NCI-H128 (cell line): Measurements from ENCODE around the gene TXLNB.
"Not testable (repeated sequence)": the region's sequence is repeated elsewhere in the genome, so short reads cannot be mapped to it uniquely, and the experiment has no call there.

Experiments
- DNase-seq: peaks from one replicate; lab custom pipeline; 2025; ENCODE audit not compliant: unreplicated experiment; lab: John Stamatoyannopoulos, UW

Gene TXLNB

DNA sequence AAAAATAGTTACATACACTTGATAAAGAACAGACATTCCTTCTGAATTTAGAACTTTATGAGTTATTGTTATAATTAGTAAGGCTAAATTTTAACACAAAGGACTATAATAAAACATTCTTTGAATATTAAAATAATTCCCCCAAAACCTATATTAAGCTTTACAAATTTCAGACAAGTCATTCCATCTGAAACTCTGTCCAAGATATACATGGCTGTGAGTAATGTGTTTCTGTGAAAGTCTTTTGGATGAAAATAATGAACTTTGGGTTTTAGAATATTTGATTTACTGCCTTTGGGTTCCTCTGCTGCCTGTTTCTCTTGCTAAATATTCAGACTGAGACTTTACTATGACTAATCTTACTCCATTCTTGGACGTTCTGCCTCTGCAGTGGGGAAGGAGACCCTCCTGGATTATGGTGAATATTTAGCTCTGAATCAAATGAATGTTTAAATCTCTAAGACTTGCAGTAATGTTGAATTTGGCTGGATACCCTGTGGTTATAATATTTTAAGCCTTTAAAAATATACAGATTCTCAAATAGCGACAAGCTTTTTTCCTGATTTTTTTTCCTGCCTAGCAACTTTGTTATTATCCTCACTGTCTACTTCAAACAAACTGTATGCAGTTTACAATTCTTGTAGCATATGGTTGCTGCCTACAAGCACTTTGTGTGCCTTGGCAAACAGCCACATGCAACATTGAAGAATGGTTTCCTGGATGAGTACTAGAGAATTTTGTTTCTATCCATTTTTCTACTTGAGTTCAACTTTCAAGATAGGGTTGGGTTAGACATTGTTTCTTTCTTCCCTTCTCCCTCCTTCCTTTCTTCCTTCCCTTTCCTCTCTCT, 51.4 kb downstream of the TXLNB start:
- no peak for DNase-seq

DNA sequence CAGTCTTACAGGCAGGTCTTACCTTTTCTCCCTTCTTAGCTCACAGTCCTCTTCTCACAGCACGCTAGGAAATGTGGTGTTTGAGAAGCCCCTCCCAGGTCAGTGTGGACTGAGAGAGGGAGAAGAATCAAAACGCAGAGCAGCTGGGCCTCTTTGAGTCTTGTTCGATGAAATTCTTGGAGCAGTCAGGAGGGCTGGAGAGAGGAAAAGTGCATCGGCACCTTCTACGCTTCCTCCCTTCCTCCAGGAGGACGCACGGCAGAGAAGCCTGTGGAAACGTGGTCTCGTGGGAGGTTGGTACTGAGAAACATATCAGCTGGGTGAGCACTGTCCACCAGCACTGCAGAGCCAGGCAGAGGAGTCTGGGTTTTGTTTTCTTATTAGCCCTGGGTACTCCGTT, 52.7 kb downstream of the TXLNB start:
- no peak for DNase-seq

DNA sequence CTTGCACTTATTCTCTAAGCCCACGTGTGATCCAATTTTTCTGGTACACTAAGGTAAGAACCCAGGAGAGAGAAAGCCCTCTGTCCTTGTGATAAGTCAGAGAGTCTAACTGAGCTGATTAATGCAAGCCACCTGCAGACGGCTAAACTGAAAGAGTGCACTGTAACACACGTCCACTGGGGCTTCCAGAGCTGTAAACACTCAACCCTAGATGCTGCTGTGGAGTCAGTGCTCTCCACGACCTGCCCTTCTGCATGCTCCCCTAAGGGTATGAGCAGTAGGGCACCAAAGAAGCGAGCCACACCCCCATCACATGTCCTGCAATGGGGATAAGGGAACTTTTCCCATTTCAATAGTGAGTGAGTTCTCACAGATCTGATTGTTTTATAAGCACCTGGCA, 55.7 kb downstream of the TXLNB start:
- DNase-seq = no peak

DNA sequence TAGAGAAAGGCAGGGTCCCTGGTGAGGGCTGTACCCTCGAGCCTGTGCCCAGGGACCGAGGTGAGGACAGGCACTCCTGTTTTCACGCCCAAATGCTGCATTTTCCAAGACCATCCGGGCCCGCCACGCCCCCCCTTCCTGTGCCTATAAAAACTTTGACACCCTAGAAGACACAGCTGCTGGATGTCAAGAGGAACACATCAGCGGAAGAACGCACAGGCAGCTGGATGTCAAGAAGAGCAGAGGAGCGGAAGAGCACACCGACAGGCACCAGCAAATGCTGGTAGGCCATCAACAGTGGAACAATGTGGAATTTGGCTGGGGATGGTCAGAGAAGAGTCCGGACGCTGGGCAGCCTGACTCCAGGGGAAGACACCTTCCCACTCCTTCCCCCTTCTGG, 56.1 kb downstream of the TXLNB start:
- DNase-seq = no peak

DNA sequence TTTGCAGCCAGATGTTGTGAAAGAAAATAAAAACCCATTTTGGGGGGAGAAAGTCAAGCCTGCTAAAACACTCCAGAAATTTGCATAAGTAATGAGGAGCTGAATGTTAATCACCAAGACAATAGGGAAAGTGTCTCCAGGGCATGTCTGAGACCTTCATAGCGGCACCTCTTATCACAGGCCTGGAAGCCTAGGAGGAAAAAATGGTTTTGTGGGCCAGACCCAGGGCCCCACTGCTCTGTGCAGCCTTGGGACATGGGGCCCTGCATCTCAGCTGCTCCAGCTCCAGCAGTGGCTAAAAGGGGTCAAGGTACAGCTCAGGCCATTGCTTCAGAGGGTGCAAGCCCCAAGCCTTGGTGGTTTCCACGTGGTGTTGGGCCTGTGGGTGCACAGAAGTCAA, 57.6 kb downstream of the TXLNB start:
- not testable (repeated sequence) for DNase-seq

DNA sequence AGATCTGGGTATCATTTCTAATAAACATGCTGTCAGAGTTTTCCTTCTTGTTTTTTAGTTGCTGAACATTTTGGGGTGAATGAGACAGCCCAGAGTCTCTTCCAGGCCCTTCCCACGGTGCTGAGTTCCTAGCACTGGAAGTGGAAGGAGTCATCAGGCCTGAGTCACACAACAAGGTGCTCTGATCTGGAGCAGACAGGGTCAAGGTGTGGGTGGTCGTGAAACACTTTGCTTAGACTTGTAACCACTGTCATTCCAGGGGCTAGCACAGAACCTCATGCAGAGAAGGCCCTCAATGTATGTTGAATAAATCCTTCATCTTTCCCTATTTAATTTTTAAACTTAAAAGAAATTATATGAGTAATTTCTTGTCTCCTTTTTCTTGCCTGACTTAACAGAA, 60.6 kb downstream of the TXLNB start:
- no peak for DNase-seq

DNA sequence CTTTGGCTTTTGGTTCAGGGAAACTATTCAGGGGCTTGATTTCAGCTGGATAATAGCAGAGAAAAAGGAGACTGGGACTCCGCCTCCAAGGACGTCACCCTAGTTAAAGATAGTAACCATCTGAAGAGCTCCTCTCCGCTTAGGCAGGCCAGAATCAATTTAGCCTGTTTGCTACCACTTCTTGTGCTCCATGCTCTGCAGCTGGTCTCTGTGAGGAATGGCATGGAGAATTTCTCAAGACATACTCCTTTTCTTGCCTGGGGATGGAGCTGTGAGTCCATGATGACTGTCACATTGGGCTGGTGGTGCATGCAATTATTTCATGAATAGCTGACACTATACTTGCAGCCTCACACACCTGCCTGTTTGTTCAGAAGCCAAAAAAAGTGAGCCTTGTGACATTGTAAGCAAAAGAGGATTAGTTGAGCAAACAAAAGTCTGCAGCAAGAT, 61.4 kb downstream of the TXLNB start:
- DNase-seq = no peak

DNA sequence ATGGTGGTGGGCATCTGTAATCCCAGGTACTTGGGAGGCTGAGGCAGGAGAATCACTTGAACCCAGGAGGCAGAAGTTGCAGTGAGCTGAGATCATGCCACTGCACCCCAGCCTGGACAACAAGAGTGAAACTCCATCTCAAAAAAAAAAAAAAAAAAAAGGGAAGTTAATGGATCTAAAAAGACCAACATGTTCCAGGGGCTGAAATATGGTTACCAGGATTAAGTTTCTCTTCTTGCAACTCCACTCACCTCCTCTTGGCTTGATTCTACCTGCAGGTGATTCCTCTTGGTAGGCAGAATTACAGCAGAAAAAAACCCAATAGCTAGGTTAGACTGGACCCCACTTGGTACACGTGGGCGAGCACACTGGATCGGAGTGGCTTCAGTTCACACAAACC, 63.4 kb downstream of the TXLNB start:
- DNase-seq = not testable (repeated sequence)

DNA sequence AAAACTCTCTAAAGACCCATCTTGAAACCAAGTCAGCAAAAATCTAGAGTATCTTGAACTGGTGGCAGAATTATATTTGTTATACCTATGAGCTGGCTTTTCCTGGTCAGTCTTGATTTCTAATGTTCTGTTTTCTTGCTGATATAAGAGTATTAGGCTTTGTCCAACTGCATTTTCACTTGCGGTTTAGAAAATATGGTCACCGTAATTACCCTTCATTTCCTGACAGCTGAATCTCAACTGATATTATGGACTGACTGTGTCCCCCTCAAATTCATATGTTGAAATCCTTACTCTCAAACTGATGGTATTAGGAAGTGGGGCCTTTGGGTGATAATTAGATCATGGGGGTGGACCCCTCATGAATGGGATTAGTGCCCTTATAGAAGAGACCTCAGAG, 72.1 kb downstream of the TXLNB start:
- no peak for DNase-seq

DNA sequence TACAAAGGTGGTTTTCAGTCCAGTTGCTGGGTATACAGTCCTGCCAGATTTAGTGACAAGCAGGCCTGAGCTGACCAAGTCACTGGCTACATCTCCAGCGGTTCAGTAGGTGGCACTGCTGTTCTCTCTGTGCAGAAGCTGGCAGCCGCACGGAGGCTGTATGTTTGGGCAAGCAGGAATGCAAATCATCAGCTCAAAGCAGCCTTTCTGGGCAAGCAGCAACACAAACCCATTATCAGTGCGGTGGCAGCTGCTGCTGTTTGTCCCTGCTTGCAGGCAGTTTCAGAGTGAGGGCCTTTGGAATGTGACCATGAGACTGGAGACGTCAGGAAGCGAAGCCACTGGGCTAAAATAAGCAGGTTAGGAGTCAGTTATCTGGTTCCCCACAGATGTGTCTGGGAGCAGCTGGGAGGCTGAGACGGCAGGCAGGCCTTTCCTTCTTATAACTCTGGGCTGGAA, 72.5 kb downstream of the TXLNB start:
- DNase-seq = peak; percentile 8

DNA sequence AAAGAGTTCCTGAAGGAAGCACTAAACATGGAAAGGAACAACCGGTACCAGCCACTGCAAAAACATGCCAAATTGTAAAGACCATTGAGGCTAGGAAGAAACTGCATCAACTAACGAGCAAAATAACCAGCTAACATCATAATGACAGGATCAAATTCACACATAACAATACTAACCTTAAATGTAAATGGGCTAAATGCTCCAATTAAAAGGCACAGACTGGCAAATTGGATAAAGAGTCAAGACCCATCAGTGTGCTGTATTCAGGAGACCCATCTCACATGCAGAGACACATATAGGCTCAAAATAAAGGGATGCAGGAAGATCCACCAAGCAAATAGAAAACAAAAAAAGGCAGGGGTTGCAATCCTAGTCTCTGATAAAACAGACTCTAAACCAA, 79.3 kb downstream of the TXLNB start:
- not testable (repeated sequence) for DNase-seq

DNA sequence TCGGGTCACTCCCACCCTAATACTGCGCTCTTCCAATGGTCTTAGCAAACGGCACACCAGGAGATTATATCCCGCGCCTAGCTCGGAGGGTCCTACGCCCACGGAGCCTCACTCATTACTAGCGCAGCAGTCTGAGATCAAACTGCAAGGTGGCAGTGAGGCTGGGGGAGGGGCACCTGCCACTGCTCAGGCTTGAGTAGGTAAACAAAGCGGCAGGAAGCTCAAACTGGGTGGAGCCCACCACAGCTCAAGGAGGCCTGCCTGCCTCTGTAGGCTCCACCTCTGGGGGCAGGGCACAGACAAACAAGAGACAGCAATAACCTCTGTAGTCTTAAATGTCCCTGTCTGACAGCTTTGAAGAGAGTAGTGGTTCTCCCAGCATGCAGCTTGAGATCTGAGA, 81.0 kb downstream of the TXLNB start:
- DNase-seq = not testable (repeated sequence)

DNA sequence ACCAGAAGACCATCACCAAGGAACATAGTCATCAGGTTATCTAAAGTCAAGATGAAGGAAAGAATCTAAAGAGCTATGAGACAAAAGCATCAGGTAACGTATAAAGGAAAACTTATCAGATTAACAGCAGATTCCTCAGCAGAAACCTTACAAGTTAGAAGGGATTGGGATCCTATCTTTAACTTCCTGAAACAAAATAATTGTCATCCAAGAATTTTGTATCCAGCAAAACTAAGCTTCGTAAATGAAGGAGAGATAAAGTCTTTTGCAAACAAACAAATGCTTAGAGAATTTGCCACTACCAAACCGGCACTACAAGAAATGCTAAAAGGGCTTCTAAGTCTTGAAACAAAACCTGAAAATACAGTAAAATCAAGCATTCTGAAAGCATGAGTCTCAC, 86.0 kb downstream of the TXLNB start:
- DNase-seq = no peak

DNA sequence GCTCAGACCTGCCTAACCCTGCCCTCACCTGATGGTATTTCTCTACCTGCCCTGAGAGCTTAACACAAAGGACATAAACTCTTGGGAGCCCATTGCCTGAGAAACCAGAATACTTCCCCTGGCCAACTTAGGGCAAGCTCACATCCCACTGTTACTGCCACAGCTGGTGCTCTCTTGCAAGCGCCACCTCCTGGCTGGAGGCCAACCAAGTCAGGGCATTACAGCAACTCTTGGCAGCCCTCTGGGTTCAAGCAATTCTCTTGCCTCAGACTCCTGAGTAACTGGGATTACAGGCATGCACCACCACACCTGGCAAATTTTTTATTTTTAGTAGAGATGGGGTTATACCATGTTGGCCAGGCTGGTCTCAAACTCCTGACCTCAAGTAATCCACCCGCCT, 86.8 kb downstream of the TXLNB start:
- no peak for DNase-seq

DNA sequence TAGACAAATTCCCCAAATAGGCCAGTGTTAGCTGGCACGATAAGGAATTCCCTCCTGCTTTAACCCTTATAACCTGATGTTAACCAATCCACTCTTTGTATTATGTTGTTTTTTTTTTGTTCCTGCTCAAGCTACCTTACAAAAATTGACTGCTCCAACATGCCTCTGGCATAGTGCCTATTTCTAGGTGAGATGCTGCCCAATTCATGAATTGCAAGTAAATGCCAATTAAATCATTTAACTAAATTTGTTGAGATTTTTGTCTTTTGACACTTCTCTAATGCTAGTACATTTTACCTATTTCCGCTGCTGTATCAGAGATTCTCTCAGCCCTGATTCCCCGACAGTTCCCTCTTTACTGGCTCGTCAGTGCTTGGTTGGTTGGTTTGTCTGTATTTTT, 90.4 kb downstream of the TXLNB start:
- no peak for DNase-seq

DNA sequence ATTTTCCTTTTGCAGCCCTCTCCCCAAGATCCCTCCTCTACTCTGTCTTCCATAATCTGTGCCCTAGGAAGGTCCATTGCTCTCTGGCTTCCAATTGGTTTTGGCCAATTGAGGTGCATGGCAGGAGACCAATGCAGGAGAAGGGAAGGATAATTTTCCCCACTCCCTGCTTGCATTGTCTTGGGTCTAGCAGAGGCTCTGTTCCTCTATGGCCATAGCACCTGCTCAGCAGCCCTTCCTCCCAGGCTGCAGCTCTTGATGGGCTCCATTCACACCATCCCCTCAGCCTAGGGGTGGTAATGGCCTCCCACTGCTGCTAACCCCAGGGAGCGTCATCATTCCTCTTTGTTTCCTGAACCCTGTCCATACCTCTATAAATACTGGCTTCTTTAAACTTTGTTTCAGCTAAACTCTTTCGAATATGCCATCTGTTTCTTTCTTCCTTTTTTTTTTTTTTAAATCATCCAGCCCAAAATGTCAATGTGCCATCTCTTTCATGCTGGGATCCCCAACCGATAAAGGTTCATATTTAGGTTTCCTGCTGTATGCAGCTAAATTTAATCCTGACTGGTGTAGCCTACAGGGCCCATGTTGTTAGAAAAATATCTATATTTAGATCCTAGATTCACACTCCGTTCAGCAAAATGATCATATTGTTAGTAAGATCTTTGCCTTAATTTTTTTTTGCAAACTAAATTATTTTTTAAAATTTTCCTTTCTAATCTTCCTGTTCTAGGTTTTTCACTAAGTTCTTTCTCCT, 93.1 kb downstream of the TXLNB start:
- DNase-seq = no peak

DNA sequence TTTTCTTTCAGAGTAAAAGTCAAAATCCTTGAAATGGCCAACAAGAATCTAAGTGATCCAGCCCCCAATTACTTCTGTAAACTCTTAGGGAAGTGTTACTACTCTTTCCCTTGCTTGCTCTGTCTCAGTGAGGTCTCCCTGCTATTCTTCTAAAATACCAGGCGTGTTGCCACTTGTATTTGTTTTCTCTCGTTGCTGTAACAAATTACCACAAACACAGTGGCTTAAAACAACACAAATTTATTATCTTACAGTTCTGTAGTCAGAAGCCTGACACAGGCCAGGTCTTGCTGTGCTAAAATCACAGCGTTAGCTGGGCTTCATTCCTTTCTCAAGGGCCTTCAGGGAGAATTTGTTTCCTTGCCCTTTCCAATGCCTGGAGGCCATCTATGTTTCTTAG, 97.1 kb downstream of the TXLNB start:
- no peak for DNase-seq
